Esophagus muscularis mucosa (tissue), 4 donors: Measurements from ENCODE around the gene PTGER1. TPM values are rescaled to one million over a fixed set of nuclear protein-coding genes. Genes with fewer than 3 reads are reported as not detected.

Experiments
- DNase-seq: peaks from one replicate; pipeline ENCODE4 v3.0.0-alpha.2; 2017; ENCODE audit errors: extremely low spot score
- H3K27ac ChIP-seq, 4 donors: fragments of 200-600 bp; sonication (generic); replicated peaks in 1 of 4; 1 replicate in 3 of 4; 2 replicates in 1 of 4; pipeline ENCODE4 v1.5.1; 2016 to 2019; ENCODE audit warnings: mild to moderate bottlenecking in 1 of 4
- H3K27me3 ChIP-seq, 4 donors: fragments of 200-600 bp; sonication (generic); one replicate each; pipeline versions ENCODE4 v1.5.1 to v1.6.0; 2016 to 2019
- H3K36me3 ChIP-seq, 4 donors: fragments of 200-600 bp; sonication (generic); one replicate each; pipeline ENCODE4 v1.5.1; 2016 to 2019
- H3K4me1 ChIP-seq, 4 donors: fragments of 200-600 bp; sonication (generic); one replicate each; pipeline ENCODE4 v1.5.1; 2016 to 2019
- H3K4me3 ChIP-seq, 4 donors: fragments of 200-600 bp; sonication (generic); 1 replicate in 2 of 4; 2 replicates in 2 of 4; pipeline ENCODE4 v1.5.1; 2016 to 2019; ENCODE audit warnings: mild to moderate bottlenecking in 4 of 4, moderate library complexity in 1 of 4
- H3K9me3 ChIP-seq, 4 donors: fragments of 200-600 bp; sonication (generic); 1 replicate in 3 of 4; 2 replicates in 1 of 4; pipeline ENCODE4 v1.5.1; 2016 to 2019
- CTCF ChIP-seq, 3 experiments: fragments of 200-600 bp in 2 of 3; fragments of 450-650 bp in 1 of 3; sonication (generic) in 2 of 3; IDR thresholded peaks; one replicate each; pipeline ENCODE4 v1.5.1; 2017 to 2019; ENCODE audit warnings: antibody characterized with exemption in 3 of 3, mild to moderate bottlenecking in 2 of 3, moderate library complexity in 1 of 3
- EP300 ChIP-seq: sonication (generic); formaldehyde crosslinking; IDR thresholded peaks from one replicate; pipeline ENCODE4 v1.6.1; 2017; ENCODE audit warnings: antibody characterized with exemption
- POLR2A ChIP-seq: fragments of 450-650 bp; IDR thresholded peaks from one replicate; pipeline ENCODE4 v1.6.1; 2017; ENCODE audit warnings: antibody characterized with exemption, moderate library complexity, mild to moderate bottlenecking, low read depth
- POLR2AphosphoS5 ChIP-seq, 2 donors: sonication (generic); formaldehyde crosslinking; IDR thresholded peaks; one replicate each; pipeline ENCODE4 v1.6.1; 2017; ENCODE audit warnings: antibody characterized with exemption in 2 of 2
- WGBS: methylation state at CpG from one replicate; pipeline ENCODE4 v1.1.5; 2018; 5-methylcytosine and 5-hydroxymethylcytosine counted together
- intact Hi-C: fragments of 100-400 bp; cut with DNase I; formaldehyde crosslinking; loops from one replicate; pipeline ENCODE4 v1.15.1; 2023
- total RNA-seq, 4 donors: library from RNA; depleted of rRNA; stranded (reverse); fragments of >200 nt; gene quantifications; one replicate each; pipeline versions ENCODE4 v1.1.0 to v1.2.1, GENCODE V29; 2016

Gene PTGER1
- total RNA-seq, 4 donors from 2014 or later = 0.80 to 1.8 (median 1.3) TPM; not detected in 1

- intact Hi-C loops = no loop called here
- TF ChIP-seq CTCF (IDR thresholded peaks at IDR 0.05) (no peak), POLR2AphosphoS5 (IDR thresholded peaks at IDR 0.05) (no peak), EP300 (no peak), POLR2A (no peak)
- Histone ChIP-seq H3K9me3 (no peaks in the 10 kb centered on the region), H3K27me3 (no peaks in the 10 kb centered on the region), H3K27ac (peak overlapping the region in 2 of 4 donors; percentile 7 to 43), H3K36me3 (peaks cover 51 to 65% (median 60%) of the 10 kb centered on the region in 4 donors), H3K4me1 (peaks cover 37 to 54% (median 46%) of the 10 kb centered on the region in 4 donors), H3K4me3 (no peak overlapping the region)
- WGBS = 84% methylated on average over 19 of the region's 34 CpGs
- DNase-seq = no peak
Observed at GRCh38 chr19:14441041-14441938, 33.9 kb downstream of the PTGER1 start.

- DNase-seq = peak; percentile 94
Observed at GRCh38 chr19:14440049-14440448, 35.1 kb downstream of the PTGER1 start.

GRCh38 chr19:14439014-14439413 lies 36.1 kb downstream of the PTGER1 start:
- intact Hi-C loops = no loop called here
- Histone ChIP-seq H3K9me3 (no peaks in the 10 kb centered on the region), H3K36me3 (peaks cover 32 to 47% (median 39%) of the 10 kb centered on the region in 4 donors), H3K4me3 (no peak overlapping the region), H3K27me3 (no peaks in the 10 kb centered on the region), H3K4me1 (peaks cover 55 to 77% (median 68%) of the 10 kb centered on the region in 4 donors), H3K27ac (no peak overlapping the region)
- DNase-seq = no peak
- WGBS = 64% methylated on average over 8 of the region's 9 CpGs
- TF ChIP-seq POLR2AphosphoS5 (IDR thresholded peaks at IDR 0.05) = no peak
- TF ChIP-seq EP300 = no peak
- TF ChIP-seq CTCF (IDR thresholded peaks at IDR 0.05) = no peak
- TF ChIP-seq POLR2A = no peak

More at GRCh38 chr19:14440049-14440448, 35.1 kb downstream of the PTGER1 start:
- Histone ChIP-seq H3K27me3 (no peaks in the 10 kb centered on the region), H3K36me3 (peaks cover 42 to 57% (median 49%) of the 10 kb centered on the region in 4 donors), H3K4me3 (peak overlapping the region; percentile 15 to 42 (median 28)), H3K9me3 (no peaks in the 10 kb centered on the region), H3K4me1 (peaks cover 45 to 67% (median 58%) of the 10 kb centered on the region in 4 donors), H3K27ac (peak overlapping the region in 3 of 4 donors; percentile 13 to 43 (median 40))
- 54% methylated on average over 9 of the region's 9 CpGs for WGBS
- TF ChIP-seq CTCF (IDR thresholded peaks at IDR 0.05) = no peak
- TF ChIP-seq POLR2AphosphoS5 (IDR thresholded peaks at IDR 0.05) = peak in 1 of 2 donors; percentile 55
- intact Hi-C loops = no loop called here

- H3K36me3 ChIP-seq = peaks cover 18 to 33% (median 25%) of the 10 kb centered on the region in 4 donors
- H3K4me1 ChIP-seq = peaks cover 61 to 86% (median 76%) of the 10 kb centered on the region in 4 donors
- no peaks in the 10 kb centered on the region for H3K9me3 ChIP-seq
- WGBS = 87% methylated on average over 6 of the region's 7 CpGs
- no peak overlapping the region for H3K27ac ChIP-seq
- H3K4me3 ChIP-seq = no peak overlapping the region
- DNase-seq = no peak
- no peak for TF ChIP-seq POLR2A
- no peak for TF ChIP-seq POLR2AphosphoS5 (IDR thresholded peaks at IDR 0.05)
- intact Hi-C loops = no loop called here
- H3K27me3 ChIP-seq = no peaks in the 10 kb centered on the region
Observed at GRCh38 chr19:14437578-14438140, 37.5 kb downstream of the PTGER1 start.
